HG02623 (cell line): Measurements from ENCODE around the gene HSPA4L.

ENCODE experiments used
- ATAC-seq: cut with Tn5 transposase; IDR thresholded peaks from one replicate; pipeline ENCODE4 v1.9.1; 2021; ENCODE audit warnings: moderate library complexity; ENCODE audit not compliant: unreplicated experiment

Gene HSPA4L

DNA sequence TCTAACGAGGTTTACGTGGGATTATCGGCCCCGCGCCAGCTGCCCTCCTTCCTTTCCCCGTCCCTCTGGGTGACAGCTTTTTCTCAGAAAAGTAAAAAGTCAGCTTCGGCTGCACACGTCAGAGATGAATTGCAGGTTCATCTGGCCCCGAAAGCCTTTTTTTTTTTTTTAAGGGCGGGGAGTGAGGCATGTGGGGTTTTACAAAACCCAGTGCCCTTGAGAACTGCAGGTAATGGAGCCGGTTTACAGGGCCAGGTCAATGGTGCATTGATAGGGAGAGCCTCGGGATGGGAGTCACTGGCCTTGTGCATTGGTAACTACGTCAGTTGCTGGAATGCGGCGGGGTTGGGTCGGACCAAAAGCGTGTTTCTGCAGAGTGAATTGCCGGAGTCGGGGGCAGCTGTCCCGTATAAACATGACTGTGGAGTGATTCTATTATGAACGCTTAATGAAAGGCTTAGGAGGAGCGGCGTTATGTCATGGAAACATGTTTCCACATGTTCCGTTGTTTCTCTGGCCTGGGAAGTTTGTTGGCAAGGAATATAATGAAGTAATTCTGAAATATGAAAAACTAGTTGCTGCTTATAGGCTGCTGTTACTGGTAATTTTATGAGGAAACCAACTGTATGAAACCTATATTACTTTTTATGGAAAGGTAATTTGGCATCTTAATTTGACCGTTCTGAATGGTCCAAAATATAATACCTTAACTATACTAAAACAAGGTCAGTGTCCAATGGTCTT, 1.1 kb downstream of the HSPA4L start:
- ATAC-seq, result no peak

DNA sequence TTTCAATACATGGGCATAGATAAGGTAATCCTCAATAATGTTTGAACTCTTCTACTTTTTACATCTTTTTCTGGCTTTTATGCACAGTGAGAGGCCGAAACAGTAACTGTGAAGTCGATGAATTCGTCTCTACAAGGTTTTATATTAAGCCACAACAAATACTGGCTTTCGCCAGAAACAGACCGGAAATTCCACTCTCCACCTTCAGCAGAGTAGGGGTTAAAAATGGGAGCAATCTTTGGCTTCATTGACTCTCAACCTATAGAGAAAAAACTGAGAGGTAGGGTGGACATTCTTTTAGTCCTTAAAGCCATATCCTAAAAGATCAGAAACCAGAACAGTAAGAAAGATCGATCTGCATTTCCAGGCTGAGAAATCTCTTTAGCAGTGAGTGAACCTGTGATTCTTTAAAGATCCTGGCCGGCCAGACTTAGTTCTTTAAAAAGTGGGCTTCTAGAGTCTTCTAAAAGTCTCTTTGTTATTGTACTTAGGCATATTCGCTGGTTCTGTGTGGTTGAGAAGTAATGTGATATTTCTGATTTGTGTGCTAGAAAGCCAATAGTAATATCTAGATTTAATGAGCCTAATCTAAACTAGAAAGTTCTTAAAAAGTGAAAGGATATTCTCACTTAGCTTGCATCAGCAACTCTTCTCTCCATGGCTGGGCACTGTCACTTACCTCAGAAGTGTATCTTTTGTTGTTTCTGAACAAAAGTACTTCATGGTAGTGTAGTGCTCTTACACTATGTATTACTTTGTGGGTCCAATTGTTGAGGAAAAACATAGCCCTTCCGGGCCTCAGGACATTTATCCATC, 2.0 kb downstream of the HSPA4L start:
- ATAC-seq, result no peak

GRCh38 chr4:127788517-127788916, 6.4 kb downstream of the HSPA4L start:
- peak; percentile 54 for ATAC-seq

DNA sequence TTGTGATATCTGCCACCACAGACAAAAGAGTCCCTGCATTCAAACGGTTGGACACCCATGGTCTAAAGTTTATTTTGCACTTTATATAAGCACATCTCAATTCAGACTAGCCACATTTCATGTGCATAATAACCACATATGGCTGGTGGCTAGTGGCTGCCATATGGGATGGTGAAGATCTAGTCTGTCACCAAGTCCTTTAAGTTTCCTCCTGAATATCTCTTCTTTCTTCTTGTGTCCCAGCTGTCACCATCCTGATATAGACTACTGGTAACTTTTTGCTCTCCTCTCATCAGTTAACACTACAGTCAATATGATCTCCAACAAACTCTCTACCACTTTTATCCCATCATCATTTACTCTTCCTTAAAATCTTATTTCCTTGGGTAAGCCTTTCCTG, 9.3 kb downstream of the HSPA4L start:
- no peak for ATAC-seq

GRCh38 chr4:127793528-127793927, 11.4 kb downstream of the HSPA4L start:
- no peak for ATAC-seq

- no peak for ATAC-seq
These were observed 17.6 kb downstream of the HSPA4L start for GRCh38 chr4:127799711-127800110.

GRCh38 chr4:127809173-127809800, 27.2 kb downstream of the HSPA4L start:
- ATAC-seq, result no peak

- no peak for ATAC-seq
These were observed 28.4 kb downstream of the HSPA4L start for GRCh38 chr4:127810551-127810950.

DNA sequence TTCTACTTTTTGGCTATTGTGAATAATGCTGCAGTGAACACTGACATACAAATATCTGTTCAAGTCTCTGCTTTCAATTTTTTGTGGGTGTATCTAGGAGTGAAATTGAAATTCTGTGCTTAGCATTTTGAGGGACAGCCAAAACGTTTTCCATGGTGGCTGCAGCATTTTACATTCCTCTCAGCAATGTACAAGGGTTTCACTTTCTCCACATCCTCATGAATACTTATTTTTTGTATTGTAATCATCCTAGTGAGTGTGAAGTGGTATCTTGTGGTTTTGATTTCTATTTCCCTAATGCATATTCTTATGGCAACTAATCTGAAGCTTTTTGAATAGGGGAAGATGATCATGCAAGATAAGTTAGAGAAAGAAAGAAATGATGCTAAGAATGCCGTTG, 40.3 kb downstream of the HSPA4L start:
- ATAC-seq, result no peak

- no peak for ATAC-seq
These were observed 46.0 kb downstream of the HSPA4L start for GRCh38 chr4:127828121-127828520.

GRCh38 chr4:127829014-127829413, 46.9 kb downstream of the HSPA4L start:
- peak; percentile 79 for ATAC-seq

GRCh38 chr4:127832585-127832984, 50.5 kb downstream of the HSPA4L start:
- ATAC-seq, result peak; percentile 64

GRCh38 chr4:127843704-127844600, 61.8 kb downstream of the HSPA4L start:
- ATAC-seq, result no peak

DNA sequence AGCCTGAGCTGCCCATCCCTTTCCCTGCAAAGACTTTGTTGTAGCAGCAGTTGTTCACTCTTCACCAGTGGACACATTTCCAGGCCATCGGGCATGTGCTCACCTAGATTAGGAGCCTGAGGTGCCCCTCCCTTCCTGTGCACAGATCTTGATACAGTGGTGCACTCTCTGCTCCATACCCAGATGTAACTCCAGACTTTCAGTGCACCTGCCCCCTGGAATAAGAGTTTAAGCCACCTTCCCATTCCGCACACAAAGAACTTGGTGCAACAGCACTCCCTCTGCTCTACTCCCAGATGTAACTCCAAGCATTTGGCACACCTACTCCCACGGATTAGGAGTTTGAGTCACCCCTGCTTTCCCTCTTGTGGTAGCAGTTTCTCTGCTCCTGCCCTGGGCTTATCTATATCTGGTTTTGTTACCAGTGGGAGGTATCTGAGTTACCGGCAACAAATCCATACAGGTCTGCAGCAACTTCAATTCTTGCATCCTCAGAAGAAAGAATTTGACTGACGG, 62.5 kb downstream of the HSPA4L start:
- no peak for ATAC-seq

DNA sequence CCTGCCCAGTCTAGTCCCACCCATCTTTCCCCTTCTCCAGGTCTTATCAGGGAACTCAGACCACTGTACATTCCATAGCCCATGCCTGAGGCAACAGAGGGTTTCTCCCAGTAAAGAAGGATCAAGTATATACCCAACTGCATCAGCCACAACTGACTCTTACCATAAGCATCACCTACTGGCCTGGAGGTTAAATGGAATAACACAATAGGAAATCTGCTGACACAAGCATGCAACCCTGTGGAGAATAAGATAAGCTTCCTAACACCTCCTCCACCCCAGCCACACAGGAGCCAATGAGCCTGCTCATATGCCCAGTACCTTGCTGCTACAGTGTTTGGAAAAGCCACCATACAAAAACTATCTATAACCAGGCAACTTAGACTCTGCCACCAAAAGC, 63.9 kb downstream of the HSPA4L start:
- ATAC-seq, result no peak

DNA sequence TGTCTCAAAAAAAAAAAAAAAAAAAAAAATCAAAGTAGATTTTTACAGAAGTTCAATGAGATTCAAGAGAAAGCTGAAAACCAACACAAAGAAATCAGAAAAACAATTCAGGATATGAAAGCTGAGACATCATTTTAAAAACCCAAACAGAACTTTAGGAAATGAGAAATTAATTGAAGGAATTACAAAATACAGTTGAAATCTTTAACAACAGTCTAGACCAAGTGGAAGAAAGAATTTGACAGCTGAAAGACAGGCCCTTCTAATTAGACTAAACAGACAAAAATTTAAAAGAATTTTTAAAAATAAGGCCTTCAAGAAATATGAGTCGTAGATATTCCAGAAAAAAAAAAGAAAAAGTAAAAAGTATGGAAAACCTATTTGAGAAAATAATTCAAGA, 64.6 kb downstream of the HSPA4L start:
- no peak for ATAC-seq

- ATAC-seq, result no peak
These were observed 67.5 kb downstream of the HSPA4L start for GRCh38 chr4:127849505-127850234.

GRCh38 chr4:127852661-127853060, 70.5 kb downstream of the HSPA4L start:
- no peak for ATAC-seq

- peak; percentile 16 for ATAC-seq
These were observed 74.2 kb downstream of the HSPA4L start for GRCh38 chr4:127856196-127856812.
